Measurements from ENCODE around the gene YJEFN3. TPM values are rescaled to one million over a fixed set of nuclear protein-coding genes. Genes with fewer than 3 reads are reported as not detected.

Gene YJEFN3
- total RNA-seq (2013), result 0.37 TPM
- polyA plus RNA-seq, result 1 to 10 TPM in 1 of 3 donors, not detected in 2; 2.3 TPM
- polyA minus RNA-seq, result 0.14 and 0.16 TPM in 2 replicates
- total RNA-seq, result 0.23 to 2.2 (median 1.4) reads per million in 11 experiments

- Histone ChIP-seq H3K9me3 (replicated peaks in 1 of 2; ENCODE audit: control insufficient read depth in 1 of 2, insufficient read depth in 1 of 2, low read length in 2 of 2) (no peaks in the 10 kb centered on the region), H2AFZ (ENCODE audit: insufficient read depth, low read depth, low read length, poor library complexity, severe bottlenecking) (no peak within 1 kb of the TSS), H3K9ac (ENCODE audit: insufficient read depth, low read length, poor library complexity, severe bottlenecking) (no peak within 1 kb of the TSS), H3K27ac (ENCODE audit: low read depth in 1 of 2, low read length in 2 of 2) (no peak within 1 kb of the TSS), H4K20me1 (ENCODE audit: insufficient read depth, low read length) (peaks cover 35% of the 10 kb centered on the region), H3K4me1 (ENCODE audit: control insufficient read depth in 1 of 2, insufficient read depth in 2 of 2, low read length in 2 of 2) (peaks cover 0 to 3% of the 10 kb centered on the region in 2 donors), H3K36me3 (replicated peaks in 1 of 2; ENCODE audit: control insufficient read depth in 1 of 2, insufficient read depth in 2 of 2, low read length in 2 of 2) (peaks cover 46 to 55% of the 10 kb centered on the region in 2 donors), H3K4me2 (replicated peaks; ENCODE audit: extremely low read depth, low read length, poor library complexity, severe bottlenecking) (no peak within 1 kb of the TSS), H3K27me3 (ENCODE audit: control insufficient read depth in 2 of 2, insufficient read depth in 2 of 2, low read length in 2 of 2) (no peaks in the 10 kb centered on the region), H3K4me3 (replicated peaks in 1 of 3; ENCODE audit: low read depth in 2 of 3, low read length in 3 of 3) (no peak within 1 kb of the TSS), H3K79me2 (ENCODE audit: insufficient read depth, low read length) (peaks cover 10% of the 10 kb centered on the region)
- peaks cover 1 to 2% (median 2%) of the 10 kb centered on the region in 3 donors for H3K27me3 Mint-ChIP-seq (ENCODE audit: low read depth in 3 of 3)
- H3K27ac Mint-ChIP-seq, result peak within 1 kb of the TSS in 4 of 7 donors; percentile 15 to 77 (median 62)
- DNase-seq, result no peak
- no peaks in the 10 kb centered on the region for H3K9me3 Mint-ChIP-seq
- TF ChIP-seq CTCF (IDR thresholded peaks at IDR 0.05), result no peak
- peaks cover 3% of the 10 kb centered on the region for H3K4me1 Mint-ChIP-seq
- 92% methylated on average over 45 of the region's 50 CpGs for WGBS (ENCODE audit: insufficient coverage)
- intact Hi-C loops (cut with micrococcal nuclease), result no loop called here
- peaks cover 39 to 66% of the 10 kb centered on the region in 2 donors for H3K36me3 Mint-ChIP-seq
- H3K4me3 Mint-ChIP-seq, result no peak within 1 kb of the TSS
Observed at GRCh38 chr19:19528721-19529490, at the start of gene YJEFN3. YJEFN3 (plus strand) TSS chr19:19528911; CDS start chr19:19528933, 22 bp downstream.

GRCh38 chr19:19480688-19481087 is 48.0 kb upstream of the YJEFN3 start:
- H3K4me1 Mint-ChIP-seq, result peaks cover 12% of the 10 kb centered on the region
- H3K4me3 ChIP-seq (replicated peaks in 1 of 3; ENCODE audit: low read depth in 2 of 3, low read length in 3 of 3), result no peak overlapping the region
- peaks cover 28 to 63% of the 10 kb centered on the region in 2 donors for H3K36me3 ChIP-seq (replicated peaks in 1 of 2; ENCODE audit: control insufficient read depth in 1 of 2, insufficient read depth in 2 of 2, low read length in 2 of 2)
- H3K9ac ChIP-seq (ENCODE audit: insufficient read depth, low read length, poor library complexity, severe bottlenecking), result no peak overlapping the region
- WGBS (ENCODE audit: insufficient coverage), result 67% methylated on average over 4 of the region's 5 CpGs
- H3K9me3 ChIP-seq (replicated peaks in 1 of 2; ENCODE audit: control insufficient read depth in 1 of 2, insufficient read depth in 1 of 2, low read length in 2 of 2), result no peaks in the 10 kb centered on the region
- peaks cover 0 to 2% of the 10 kb centered on the region in 2 donors for H3K4me1 ChIP-seq (ENCODE audit: control insufficient read depth in 1 of 2, insufficient read depth in 2 of 2, low read length in 2 of 2)
- peaks cover 0 to 2% (median 1%) of the 10 kb centered on the region in 3 donors for H3K27me3 Mint-ChIP-seq (ENCODE audit: low read depth in 3 of 3)
- H3K27ac ChIP-seq (ENCODE audit: low read depth in 1 of 2, low read length in 2 of 2), result peak overlapping the region in 1 of 2 donors; percentile 32
- no peak for TF ChIP-seq CTCF (IDR thresholded peaks at IDR 0.05)
- peaks cover 68% of the 10 kb centered on the region for H4K20me1 ChIP-seq (ENCODE audit: insufficient read depth, low read length)
- no peaks in the 10 kb centered on the region for H3K9me3 Mint-ChIP-seq
- H3K27ac Mint-ChIP-seq, result peak overlapping the region in 4 of 7 donors; percentile 24 to 63 (median 52)
- peaks cover 36 to 54% of the 10 kb centered on the region in 2 donors for H3K36me3 Mint-ChIP-seq
- no peak overlapping the region for H3K4me2 ChIP-seq (replicated peaks; ENCODE audit: extremely low read depth, low read length, poor library complexity, severe bottlenecking)
- intact Hi-C loops (cut with micrococcal nuclease), result no loop called here
- H3K27me3 ChIP-seq (ENCODE audit: control insufficient read depth in 2 of 2, insufficient read depth in 2 of 2, low read length in 2 of 2), result no peaks in the 10 kb centered on the region
- H3K4me3 Mint-ChIP-seq, result no peak overlapping the region
- no peak for DNase-seq
- H2AFZ ChIP-seq (ENCODE audit: insufficient read depth, low read depth, low read length, poor library complexity, severe bottlenecking), result no peak overlapping the region
- peaks cover 97% of the 10 kb centered on the region for H3K79me2 ChIP-seq (ENCODE audit: insufficient read depth, low read length)
